ENCODE data around the gene CEP250. TPM values are rescaled to one million over a fixed set of nuclear protein-coding genes. Genes with fewer than 3 reads are reported as not detected.
A peak's percentile ranks its signal among the peaks of the same experiment; 100 is the strongest.

The CEP250 gene
- total RNA-seq, 1 donor from 2014 or later: 54.7 TPM

DNA sequence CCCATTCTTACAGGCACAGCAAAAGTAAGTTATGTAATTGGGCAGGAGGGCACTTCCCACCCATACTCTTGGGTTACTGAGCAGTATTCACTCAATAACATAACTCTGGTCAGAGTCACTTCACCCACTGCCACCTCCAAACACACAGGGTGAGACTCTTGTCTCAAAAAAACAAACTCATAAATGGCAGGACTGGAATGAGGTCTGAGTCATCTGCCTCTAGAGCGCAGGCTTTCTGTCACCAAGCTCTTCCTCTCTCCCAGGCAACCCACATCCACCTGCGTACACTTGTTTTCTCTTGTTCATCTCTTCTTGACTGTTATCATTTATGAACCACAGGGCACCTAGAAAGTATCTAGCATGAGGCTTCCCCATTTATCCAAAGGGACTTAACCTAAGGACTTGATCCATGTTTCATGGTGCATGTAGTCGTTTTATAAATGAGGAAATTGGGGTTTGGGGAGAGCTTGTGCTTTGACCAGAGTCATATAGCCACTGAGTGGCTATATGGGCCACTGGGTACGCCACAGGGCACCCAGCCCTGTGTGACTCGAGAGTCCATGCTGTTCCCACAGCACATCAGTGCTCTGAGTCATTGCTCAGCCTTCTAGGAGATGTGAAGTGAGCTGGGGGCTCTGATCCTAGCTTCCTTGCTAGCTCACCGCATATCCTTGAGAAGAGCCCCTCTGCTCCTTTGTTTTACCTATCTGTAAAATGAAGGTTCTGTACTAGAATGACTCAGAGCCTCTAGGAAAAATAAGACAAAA is 51.7 kb downstream of the CEP250 start:
- Mint-ChIP-seq H3K27me3 (no peaks in the 10 kb centered on the region), H3K4me3 (no peak overlapping the region), H3K36me3 (ENCODE audit: low read depth) (peaks cover 93% of the 10 kb centered on the region), H3K9me3 (no peaks in the 10 kb centered on the region), H3K27ac (peak overlapping the region; percentile 62), H3K4me1 (peaks cover 71% of the 10 kb centered on the region)
- DNase-seq (no peak), ATAC-seq (ENCODE audit: low read depth) (peak; percentile 11)
- intact Hi-C loops (cut with micrococcal nuclease): loop anchor here (2.0 kb wide), 1 partner anchor 16 kb away; no protein-coding TSS in a partner anchor
- POLR2A ChIA-PET: interaction anchor here (0.5 to 1.5 kb wide), 3 partner anchors 15 to 109 kb away, joined by 4 to 6 read pairs (median 5); partner anchors contain the start of gene SPAG4
- CTCF ChIA-PET: no interaction called here
- TF ChIP-seq, protein P1, sequence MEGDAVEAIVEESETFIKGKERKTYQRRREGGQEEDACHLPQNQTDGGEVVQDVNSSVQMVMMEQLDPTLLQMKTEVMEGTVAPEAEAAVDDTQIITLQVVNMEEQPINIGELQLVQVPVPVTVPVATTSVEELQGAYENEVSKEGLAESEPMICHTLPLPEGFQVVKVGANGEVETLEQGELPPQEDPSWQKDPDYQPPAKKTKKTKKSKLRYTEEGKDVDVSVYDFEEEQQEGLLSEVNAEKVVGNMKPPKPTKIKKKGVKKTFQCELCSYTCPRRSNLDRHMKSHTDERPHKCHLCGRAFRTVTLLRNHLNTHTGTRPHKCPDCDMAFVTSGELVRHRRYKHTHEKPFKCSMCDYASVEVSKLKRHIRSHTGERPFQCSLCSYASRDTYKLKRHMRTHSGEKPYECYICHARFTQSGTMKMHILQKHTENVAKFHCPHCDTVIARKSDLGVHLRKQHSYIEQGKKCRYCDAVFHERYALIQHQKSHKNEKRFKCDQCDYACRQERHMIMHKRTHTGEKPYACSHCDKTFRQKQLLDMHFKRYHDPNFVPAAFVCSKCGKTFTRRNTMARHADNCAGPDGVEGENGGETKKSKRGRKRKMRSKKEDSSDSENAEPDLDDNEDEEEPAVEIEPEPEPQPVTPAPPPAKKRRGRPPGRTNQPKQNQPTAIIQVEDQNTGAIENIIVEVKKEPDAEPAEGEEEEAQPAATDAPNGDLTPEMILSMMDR (IDR thresholded peaks at IDR 0.05): no peak

DNA sequence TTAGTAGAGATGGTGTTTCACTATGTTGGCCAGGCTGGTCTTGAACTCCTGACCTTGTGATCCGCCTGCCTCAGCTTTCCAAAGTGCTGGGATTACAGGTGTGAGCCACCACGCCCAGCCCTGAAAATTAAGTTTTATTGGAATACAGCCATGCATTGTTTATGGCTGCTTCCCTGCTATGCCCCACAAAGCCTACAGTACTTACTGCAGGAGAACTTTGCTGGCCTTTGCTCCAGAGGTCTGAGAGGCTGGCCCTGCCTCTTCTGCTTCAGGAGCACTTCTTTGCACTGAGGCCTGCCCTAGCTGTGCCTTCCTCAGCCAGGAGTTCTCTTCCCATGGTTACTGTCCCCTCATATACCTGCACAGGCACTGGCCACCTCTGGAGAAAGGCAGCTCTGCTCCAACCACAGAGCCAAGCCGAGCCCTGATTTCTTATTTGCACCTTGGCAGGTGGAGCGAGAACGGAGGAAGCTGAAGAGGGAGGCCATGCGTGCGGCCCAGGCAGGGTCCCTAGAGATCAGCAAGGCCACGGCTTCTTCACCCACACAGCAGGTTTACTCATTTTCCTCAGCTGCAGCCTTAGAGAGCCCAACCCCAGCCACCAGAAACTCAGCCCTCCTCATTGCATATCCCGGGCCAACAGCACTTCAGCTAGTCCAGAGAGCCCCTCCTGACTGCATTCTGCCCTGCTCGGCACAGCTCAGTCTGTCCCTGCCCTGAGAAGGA is 53.3 kb downstream of the CEP250 start:
- ATAC-seq (ENCODE audit: low read depth) (peak; percentile 90), DNase-seq (peak; percentile 32)
- H3K4me3 Mint-ChIP-seq: peak overlapping the region; percentile 47
- ChIA-PET POLR2A (interaction anchor here (0.6 to 1.2 kb wide), 4 partner anchors 18 to 412 kb away, joined by 3 to 6 read pairs (median 4); partner anchors contain the start of genes ERGIC3 and SPAG4), CTCF (interaction anchor here (0.7 to 1.3 kb wide), 3 partner anchors 42 to 377 kb away, joined by 3 read pairs; no protein-coding TSS in a partner anchor)
- H3K36me3 Mint-ChIP-seq (ENCODE audit: low read depth): peaks cover 90% of the 10 kb centered on the region
- no peaks in the 10 kb centered on the region for H3K9me3 Mint-ChIP-seq
- H3K27ac Mint-ChIP-seq: peak overlapping the region; percentile 60
- H3K27me3 Mint-ChIP-seq: no peaks in the 10 kb centered on the region
- intact Hi-C loops (cut with micrococcal nuclease): no loop called here
- H3K4me1 Mint-ChIP-seq: peaks cover 55% of the 10 kb centered on the region
- TF ChIP-seq, protein P1 (IDR thresholded peaks at IDR 0.05): no peak

DNA sequence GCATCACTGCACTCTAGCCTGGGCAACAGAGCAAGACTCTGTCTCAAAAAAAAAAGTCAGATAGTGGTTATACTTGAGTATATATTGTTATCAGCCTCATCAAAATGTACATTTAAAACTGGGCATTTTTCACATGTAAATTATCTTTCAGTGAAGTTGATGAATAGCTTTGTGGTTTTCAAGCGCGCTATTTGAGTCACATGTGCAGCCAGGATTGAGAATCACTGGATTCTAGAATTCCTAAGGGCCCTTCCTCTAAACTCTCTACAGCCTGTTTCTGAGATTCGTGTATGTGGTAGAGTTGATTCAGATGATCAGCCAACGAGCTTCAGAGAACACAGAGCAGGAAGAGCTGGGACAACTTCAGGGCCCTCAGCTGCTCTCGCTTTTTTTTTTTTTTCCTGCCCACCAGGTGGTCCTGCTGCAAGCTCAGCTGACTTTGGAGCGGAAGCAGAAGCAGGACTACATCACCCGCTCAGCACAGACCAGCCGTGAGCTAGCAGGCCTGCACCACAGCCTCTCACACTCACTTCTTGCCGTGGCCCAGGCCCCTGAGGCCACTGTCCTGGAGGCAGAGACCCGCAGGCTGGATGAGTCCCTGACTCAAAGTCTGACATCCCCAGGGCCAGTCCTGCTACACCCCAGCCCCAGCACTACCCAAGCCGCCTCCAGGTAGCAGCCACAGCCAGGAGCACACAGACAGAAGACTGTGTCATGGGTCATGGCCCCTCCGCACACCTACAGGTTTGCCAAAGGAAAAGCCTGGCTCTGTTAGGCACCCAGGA is 55.7 kb downstream of the CEP250 start:
- H3K36me3 Mint-ChIP-seq (ENCODE audit: low read depth): peaks cover 89% of the 10 kb centered on the region
- no peaks in the 10 kb centered on the region for H3K27me3 Mint-ChIP-seq
- TF ChIP-seq, protein P1 (IDR thresholded peaks at IDR 0.05): no peak
- no peak overlapping the region for H3K27ac Mint-ChIP-seq
- H3K9me3 Mint-ChIP-seq: no peaks in the 10 kb centered on the region
- peaks cover 38% of the 10 kb centered on the region for H3K4me1 Mint-ChIP-seq
- intact Hi-C loops (cut with micrococcal nuclease): no loop called here
- ATAC-seq (ENCODE audit: low read depth) (no peak), DNase-seq (no peak)
- CTCF ChIA-PET: interaction anchor here (0.7 to 0.8 kb wide), 2 partner anchors 108 to 486 kb away, joined by 3 to 4 read pairs; no protein-coding TSS in a partner anchor
- POLR2A ChIA-PET: interaction anchor here (1.0 kb wide), 1 partner anchor 8 kb away, joined by 3 read pairs; no protein-coding TSS in a partner anchor
- no peak overlapping the region for H3K4me3 Mint-ChIP-seq

DNA sequence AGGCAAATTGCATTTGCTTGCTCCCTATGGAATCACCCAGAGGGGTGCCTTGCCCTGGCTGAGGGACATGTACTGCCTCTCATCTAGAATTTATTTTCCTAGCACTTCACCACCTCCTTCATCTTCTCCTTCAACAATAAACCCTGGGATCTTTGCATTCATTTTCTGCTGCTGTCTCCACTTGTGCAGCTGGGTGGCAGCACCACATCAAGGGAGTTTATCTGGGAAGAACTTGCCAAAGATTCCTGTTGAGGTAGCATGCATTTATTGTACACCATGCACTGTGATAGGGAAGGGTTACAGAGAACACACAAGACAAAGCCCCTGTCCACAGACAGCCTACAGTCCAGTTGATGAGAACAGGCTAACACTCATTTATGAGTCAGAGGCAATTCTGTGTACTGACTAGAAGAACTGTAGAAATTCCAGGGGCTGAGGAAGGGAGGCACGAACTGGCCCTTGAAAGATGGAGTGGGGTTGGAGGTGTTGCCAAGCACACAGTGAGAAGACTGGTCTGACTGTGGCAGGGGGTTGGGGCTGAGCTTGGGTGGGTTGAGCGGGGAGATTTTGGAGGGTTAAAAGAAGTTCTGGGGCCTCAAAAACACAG is 56.5 kb downstream of the CEP250 start:
- intact Hi-C loops (cut with micrococcal nuclease): no loop called here
- Mint-ChIP-seq H3K27me3 (no peaks in the 10 kb centered on the region), H3K27ac (no peak overlapping the region), H3K36me3 (ENCODE audit: low read depth) (peaks cover 86% of the 10 kb centered on the region), H3K4me1 (peaks cover 31% of the 10 kb centered on the region), H3K9me3 (no peaks in the 10 kb centered on the region), H3K4me3 (no peak overlapping the region)
- ATAC-seq (ENCODE audit: low read depth) (no peak), DNase-seq (no peak)
- TF ChIP-seq, protein P1 (IDR thresholded peaks at IDR 0.05): no peak
- POLR2A ChIA-PET: no interaction called here
- CTCF ChIA-PET: no interaction called here
